HCT116 (cell line): Measurements from ENCODE around the gene WDR4. TPM values are rescaled to one million over a fixed set of nuclear protein-coding genes. Genes with fewer than 3 reads are reported as not detected.

ENCODE experiments used
- ATAC-seq: fragments of 200-7000 bp; cut with Tn5 transposase; 2 replicates; pipeline ENCODE4 v1.9.1; 2020; ENCODE audit warnings: mild to moderate bottlenecking, moderate library complexity
- BruUV-seq: library from RNA; stranded (reverse); fragments of 400-500 nt; replicated peaks from 2 replicates; lab custom pipeline; 2021; lab: Mats Ljungman, UMichigan
- CTCF ChIA-PET: fragments of 300-600 bp; sonication (Branson Sonifier 250); formaldehyde crosslinking; loops from one replicate; lab custom pipeline; 2021; ENCODE audit warnings: antibody characterized with exemption; lab: Charles Lee
- POLR2A ChIA-PET: fragments of 300-600, 350-600 bp; sonication (Branson Sonifier 250); formaldehyde crosslinking; loops from one replicate; lab custom pipeline; 2021; ENCODE audit warnings: antibody characterized with exemption; lab: Charles Lee
- RAD21 ChIA-PET, 2 experiments: fragments of 300-600 bp; sonication (Branson Sonifier 250); formaldehyde crosslinking; loops; one replicate each; lab custom pipeline; 2023; ENCODE audit warnings: low total read pairs in 2 of 2; ENCODE audit not compliant: uncharacterized antibody in 2 of 2, unreplicated experiment in 2 of 2, low non-redundant PET in 1 of 2; lab: Charles Lee
- DNase-seq: peaks from one replicate; pipeline ENCODE4 v3.0.0-alpha.2; 2010; ENCODE audit warnings: low read depth, low spot score
- H2AFZ ChIP-seq: fragments of 200-600 bp; shearing (Covaris generic), sonication (generic); 2 replicates; pipeline ENCODE4 v1.6.1; 2017; ENCODE audit warnings: low read depth, mixed run types, mixed read lengths, antibody characterized with exemption, low read length; ENCODE audit not compliant: poor library complexity, severe bottlenecking
- H3K27ac ChIP-seq: 2 replicates; pipeline ENCODE4 v1.5.1; 2012; ENCODE audit warnings: low read depth, low read length
- H3K27me3 ChIP-seq: fragments of 200-600 bp; sonication (generic); 2 replicates; pipeline ENCODE4 v1.6.1; 2016; ENCODE audit warnings: mixed run types, low read length, mixed read lengths; ENCODE audit not compliant: insufficient read depth
- H3K36me3 ChIP-seq, 2 experiments: fragments of 200-500 bp in 1 of 2; fragments of 200-600 bp in 1 of 2; sonication (Bioruptor generic) in 1 of 2; sonication (generic) in 1 of 2; 2 replicates each; pipeline versions ENCODE4 v1.5.1 to v1.6.1; 2014 to 2016; ENCODE audit warnings: low read length in 2 of 2, inconsistent platforms in 1 of 2, mixed read lengths in 1 of 2, mixed run types in 1 of 2; ENCODE audit not compliant: insufficient read depth in 2 of 2, control insufficient read depth in 1 of 2
- H3K4me1 ChIP-seq, 2 experiments: fragments of 200-600 bp in 1 of 2; sonication (generic) in 1 of 2; 2 replicates each; pipeline versions ENCODE4 v1.5.1 to v1.6.1; 2012 to 2017; ENCODE audit warnings: low read length in 2 of 2, inconsistent platforms in 1 of 2, mild to moderate bottlenecking in 1 of 2, mixed read lengths in 1 of 2, mixed run types in 1 of 2, moderate library complexity in 1 of 2; ENCODE audit not compliant: insufficient read depth in 2 of 2, control insufficient read depth in 1 of 2
- H3K4me2 ChIP-seq: fragments of 200-600 bp; sonication (generic); 2 replicates; pipeline ENCODE4 v1.6.1; 2017; ENCODE audit warnings: mixed run types, low read length, mixed read lengths
- H3K4me3 ChIP-seq, 2 experiments: fragments of 200-600 bp in 1 of 2; sonication (generic) in 1 of 2; replicated peaks in 1 of 2; 2 replicates each; pipeline ENCODE4 v1.5.1; 2011 to 2016; ENCODE audit warnings: low read length in 2 of 2, control low read depth in 1 of 2, low read depth in 1 of 2, mild to moderate bottlenecking in 1 of 2, mixed read lengths in 1 of 2, mixed run types in 1 of 2
- H3K79me2 ChIP-seq: fragments of 200-600 bp; sonication (generic); 2 replicates; pipeline ENCODE4 v1.6.1; 2017; ENCODE audit warnings: mild to moderate bottlenecking, mixed run types, low read length, moderate library complexity, mixed read lengths; ENCODE audit not compliant: insufficient read depth
- H3K9ac ChIP-seq: fragments of 200-600 bp; sonication (generic); 2 replicates; pipeline ENCODE4 v1.6.1; 2016; ENCODE audit warnings: low read length, mixed read lengths
- H3K9me2 ChIP-seq: fragments of 200-600 bp; sonication (generic), shearing (Covaris generic); 2 replicates; pipeline ENCODE4 v1.6.1; 2017; ENCODE audit warnings: mixed run types, mild to moderate bottlenecking, moderate library complexity; ENCODE audit not compliant: insufficient read depth
- H3K9me3 ChIP-seq, 2 experiments: fragments of 200-500 bp in 1 of 2; fragments of 200-600 bp in 1 of 2; sonication (Bioruptor generic) in 1 of 2; sonication (generic) in 1 of 2; 2 replicates each; pipeline ENCODE4 v1.6.1; 2014 to 2017; ENCODE audit warnings: low read length in 2 of 2, mixed read lengths in 2 of 2, inconsistent platforms in 1 of 2, low read depth in 1 of 2, mild to moderate bottlenecking in 1 of 2, mixed run types in 1 of 2, moderate library complexity in 1 of 2; ENCODE audit not compliant: control insufficient read depth in 1 of 2, insufficient read depth in 1 of 2
- H4K20me1 ChIP-seq: fragments of 200-600 bp; sonication (generic), shearing (Covaris generic); 2 replicates; pipeline ENCODE4 v1.6.1; 2017; ENCODE audit warnings: mixed run types, mild to moderate bottlenecking, moderate library complexity; ENCODE audit not compliant: insufficient read depth
- ATF3 ChIP-seq: IDR thresholded peaks from 2 replicates; pipeline ENCODE4 v1.6.1; 2012
- CBX3 ChIP-seq: IDR thresholded peaks from 2 replicates; pipeline ENCODE4 v1.6.1; 2012; ENCODE audit warnings: low read depth
- CEBPB ChIP-seq: IDR thresholded peaks from 2 replicates; pipeline ENCODE4 v1.6.1; 2012; ENCODE audit warnings: low read depth
- CTCF ChIP-seq, 3 experiments: fragments of 200-600 bp in 1 of 3; sonication (generic) in 1 of 3; IDR thresholded peaks in 2 of 3; conservative IDR thresholded peaks in 1 of 3; 2 replicates each; pipeline ENCODE4 v1.5.1; 2012 to 2017; ENCODE audit warnings: low read depth in 2 of 3, low read length in 2 of 3, antibody characterized with exemption in 1 of 3, borderline replicate concordance in 1 of 3, control low read depth in 1 of 3, mild to moderate bottlenecking in 1 of 3, mixed read lengths in 1 of 3, mixed run types in 1 of 3, moderate library complexity in 1 of 3; ENCODE audit not compliant: insufficient read depth in 1 of 3
- EGR1 ChIP-seq: IDR thresholded peaks from 2 replicates; pipeline ENCODE4 v1.6.1; 2012; ENCODE audit warnings: low read depth
- ELF1 ChIP-seq: IDR thresholded peaks from 2 replicates; pipeline ENCODE4 v1.6.1; 2012; ENCODE audit warnings: low read depth, borderline replicate concordance
- EZH2phosphoT487 ChIP-seq: fragments of 200-600 bp; IDR thresholded peaks from 2 replicates; pipeline ENCODE4 v1.6.1; 2018; ENCODE audit warnings: antibody characterized with exemption, borderline replicate concordance
- MAX ChIP-seq: IDR thresholded peaks from 2 replicates; pipeline ENCODE4 v1.6.1; 2012
- POLR2A ChIP-seq: IDR thresholded peaks from 2 replicates; pipeline ENCODE4 v1.7.0; 2011; ENCODE audit warnings: borderline replicate concordance; ENCODE audit not compliant: insufficient read depth, insufficient read length; ENCODE audit errors: extremely low read depth
- RAD21 ChIP-seq: IDR thresholded peaks from 2 replicates; pipeline ENCODE4 v1.6.1; 2012; ENCODE audit warnings: low read depth, mild to moderate bottlenecking
- REST ChIP-seq: IDR thresholded peaks from 2 replicates; pipeline ENCODE4 v1.6.1; 2012; ENCODE audit warnings: low read depth
- SIN3A ChIP-seq: IDR thresholded peaks from 2 replicates; pipeline ENCODE4 v1.6.1; 2012; ENCODE audit warnings: low read depth
- SP1 ChIP-seq: IDR thresholded peaks from 2 replicates; pipeline ENCODE4 v1.6.1; 2012; ENCODE audit warnings: low read depth
- TCF7L2 ChIP-seq: IDR thresholded peaks from 2 replicates; pipeline ENCODE4 v1.7.0; 2011; ENCODE audit warnings: borderline replicate concordance, inconsistent platforms; ENCODE audit not compliant: insufficient read depth, insufficient read length; ENCODE audit errors: extremely low read depth
- ZNF274 ChIP-seq: fragments of 200-500 bp; sonication (Bioruptor generic); IDR thresholded peaks from 2 replicates; pipeline ENCODE4 v1.6.1; 2014; ENCODE audit warnings: mild to moderate bottlenecking, low read depth, low read length, inconsistent platforms
- intact Hi-C: fragments of 100-400 bp; cut with micrococcal nuclease; formaldehyde crosslinking; loops from 2 replicates; pipeline ENCODE4 v1.10.0; 2022
- total RNA-seq: library from RNA; stranded (reverse); gene quantifications from one replicate; pipeline ENCODE4 v1.2.1, GENCODE V29; 2021; ENCODE audit not compliant: unreplicated experiment

WDR4 gene
- total RNA-seq, 1 experiment from 2014 or later = 34.8 TPM

GRCh38 chr21:42854246-42855010 is 24.9 kb downstream of the WDR4 start:
- BruUV-seq = no TSS peak
- H2AFZ ChIP-seq = no peak overlapping the region
- POLR2A ChIA-PET = no interaction called here
- H3K9ac ChIP-seq = no peak overlapping the region
- H3K27me3 ChIP-seq = no peaks in the 10 kb centered on the region
- H3K36me3 ChIP-seq = peaks cover 51 to 68% of the 10 kb centered on the region in 2 experiments
- no peaks in the 10 kb centered on the region for H3K4me1 ChIP-seq
- CTCF ChIA-PET = no interaction called here
- H3K79me2 ChIP-seq = peaks cover 97% of the 10 kb centered on the region
- no peak for ATAC-seq
- no peak for TF ChIP-seq REST
- no peak for TF ChIP-seq POLR2A
- TF ChIP-seq SP1 = no peak
- no peak for TF ChIP-seq ELF1
- no peaks in the 10 kb centered on the region for H3K9me3 ChIP-seq
- RAD21 ChIA-PET = no interaction called here
- H3K4me3 ChIP-seq = no peak overlapping the region
- H4K20me1 ChIP-seq = peaks cover 3% of the 10 kb centered on the region; the same call in 1 of the 2 replicates
- DNase-seq = no peak
- intact Hi-C loops = no loop called here
- H3K9me2 ChIP-seq = no peaks in the 10 kb centered on the region
- no peak overlapping the region for H3K27ac ChIP-seq
- H3K4me2 ChIP-seq = no peak overlapping the region

- POLR2A ChIA-PET = no interaction called here
- no peaks in the 10 kb centered on the region for H3K9me3 ChIP-seq
- RAD21 ChIA-PET = no interaction called here
- DNase-seq = no peak
- H3K27me3 ChIP-seq = no peaks in the 10 kb centered on the region
- H3K4me3 ChIP-seq = no peak overlapping the region
- no TSS peak for BruUV-seq
- CTCF ChIA-PET = no interaction called here
- peaks cover 3% of the 10 kb centered on the region; the same call in 1 of the 2 replicates for H4K20me1 ChIP-seq
- no peak overlapping the region for H3K27ac ChIP-seq
- peaks cover 96% of the 10 kb centered on the region for H3K79me2 ChIP-seq
- no peak overlapping the region for H3K9ac ChIP-seq
- no peaks in the 10 kb centered on the region for H3K4me1 ChIP-seq
- H3K4me2 ChIP-seq = no peak overlapping the region
- ATAC-seq = no peak
- H3K36me3 ChIP-seq = peaks cover 44 to 71% of the 10 kb centered on the region in 2 experiments
- intact Hi-C loops = no loop called here
- no peaks in the 10 kb centered on the region for H3K9me2 ChIP-seq
- no peak overlapping the region for H2AFZ ChIP-seq
- TF ChIP-seq EZH2phosphoT487 (no peak), EGR1 (no peak), SP1 (no peak), CTCF (IDR thresholded peaks at IDR 0.05 in 2 of 3, conservative IDR thresholded peaks at IDR 0.05 in 1 of 3; ENCODE audit: borderline replicate concordance in 1 of 3, insufficient read depth in 1 of 3, low read depth in 2 of 3, low read length in 2 of 3) (no peak), CBX3 (no peak), TCF7L2 (no peak), CEBPB (no peak), MAX (no peak), RAD21 (no peak), ZNF274 (no peak), SIN3A (no peak), ATF3 (no peak)
Measured at GRCh38 chr21:42853621-42854020, 25.7 kb downstream of the WDR4 start.
